ENCODE data around the gene NLRP14.

The NLRP14 gene

DNA sequence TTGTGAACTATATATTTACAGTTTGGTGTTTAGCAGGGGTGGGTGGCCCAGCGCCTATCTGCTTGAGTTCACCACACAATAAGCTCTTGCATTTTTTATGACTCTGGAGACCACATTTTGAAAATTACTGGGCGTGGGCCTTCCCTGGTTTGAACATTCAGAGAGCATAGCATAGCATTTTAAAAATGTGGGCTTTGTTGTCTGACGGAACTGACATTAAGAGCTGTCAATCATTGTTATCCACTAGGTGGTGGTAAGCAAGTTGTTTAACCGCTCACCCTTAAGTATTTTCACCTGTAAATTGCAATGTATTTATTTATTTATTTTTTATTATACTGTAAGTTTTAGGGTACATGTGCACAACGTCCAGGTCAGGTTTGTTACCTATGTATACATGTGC is 1.0 kb downstream of the NLRP14 start:
- Mint-ChIP-seq H3K9me3 (no peaks in the 10 kb centered on the region), H3K27ac (no peak overlapping the region), H3K4me1 (ENCODE audit: low read depth) (peaks cover 2% of the 10 kb centered on the region)

DNA sequence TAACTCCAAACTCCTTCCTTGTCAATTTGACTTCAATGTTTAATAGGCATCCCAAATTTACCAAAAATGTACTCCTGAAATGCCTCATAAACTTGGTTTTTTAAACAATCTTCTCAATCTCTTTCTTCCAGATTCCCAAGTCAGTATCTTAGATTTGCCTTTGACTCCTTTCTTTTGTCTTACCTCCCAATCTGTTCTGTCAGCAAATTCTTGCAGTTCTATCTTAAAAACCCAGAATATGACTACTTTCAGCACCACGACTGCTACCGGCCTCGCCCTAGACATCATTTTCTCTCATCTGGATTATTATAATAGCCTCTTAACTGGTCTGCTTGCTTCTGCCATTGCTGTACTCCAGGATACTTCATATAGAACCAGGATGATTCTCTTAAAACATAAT is 7.9 kb downstream of the NLRP14 start:
- Mint-ChIP-seq H3K27ac (no peak overlapping the region), H3K36me3 (ENCODE audit: low read depth) (no peaks in the 10 kb centered on the region), H3K27me3 (ENCODE audit: low read depth) (peaks cover 3% of the 10 kb centered on the region), H3K9me3 (no peaks in the 10 kb centered on the region), H3K4me3 (no peak overlapping the region), H3K4me1 (ENCODE audit: low read depth) (no peaks in the 10 kb centered on the region)
- no peak for DNase-seq (ENCODE audit: low spot score)

More for the DNA sequence above, 1.0 kb downstream of the NLRP14 start:
- Mint-ChIP-seq H3K36me3 (ENCODE audit: low read depth) (no peaks in the 10 kb centered on the region), H3K4me3 (no peak overlapping the region), H3K27me3 (ENCODE audit: low read depth) (peaks cover 30% of the 10 kb centered on the region)
- no peak for DNase-seq (ENCODE audit: low spot score)

DNA sequence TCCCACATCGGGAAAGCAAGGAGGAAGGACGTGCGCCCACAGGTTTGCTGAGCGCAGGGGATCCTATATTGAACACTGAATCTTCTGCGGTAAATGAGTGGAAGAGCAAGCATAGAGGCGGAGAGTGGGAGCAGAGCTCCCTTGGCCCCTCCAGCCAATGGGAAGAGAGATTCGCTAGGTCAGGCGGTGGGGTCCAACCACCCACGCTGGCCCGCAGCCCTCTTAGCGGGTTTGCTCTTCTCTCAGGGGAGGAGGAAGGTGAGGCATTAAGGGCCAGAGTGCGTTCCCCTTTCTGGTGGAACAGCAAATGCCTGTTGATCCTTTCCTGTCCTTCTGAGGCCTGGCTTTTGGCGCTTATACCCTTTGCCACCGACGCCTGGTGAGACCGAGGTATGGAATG is 10.6 kb downstream of the NLRP14 start:
- Mint-ChIP-seq H3K36me3 (ENCODE audit: low read depth) (no peaks in the 10 kb centered on the region), H3K4me1 (ENCODE audit: low read depth) (no peaks in the 10 kb centered on the region), H3K27me3 (ENCODE audit: low read depth) (peaks cover 3% of the 10 kb centered on the region), H3K27ac (no peak overlapping the region), H3K9me3 (no peaks in the 10 kb centered on the region), H3K4me3 (no peak overlapping the region)
- DNase-seq (ENCODE audit: low spot score) = no peak

DNA sequence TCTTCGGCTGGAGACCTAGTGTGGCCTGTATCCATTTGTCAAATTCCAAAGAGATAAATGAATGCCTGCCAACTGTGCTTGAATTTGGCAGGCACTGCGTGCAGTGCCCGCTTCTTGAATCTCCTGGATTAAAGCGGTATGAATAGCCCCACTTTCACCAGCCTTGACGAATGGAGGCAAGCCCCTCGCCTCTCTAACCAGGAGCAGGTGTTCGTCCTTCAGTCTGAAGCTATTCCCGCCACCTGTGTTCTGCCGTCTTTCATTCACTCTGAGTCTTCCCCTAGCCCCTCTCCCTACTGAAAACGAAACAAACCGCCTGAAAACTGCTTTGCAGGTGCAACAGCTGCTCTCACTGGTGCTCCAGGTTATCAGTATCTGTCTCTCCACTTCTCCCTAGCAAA is 11.2 kb downstream of the NLRP14 start:
- H3K36me3 Mint-ChIP-seq (ENCODE audit: low read depth) = no peaks in the 10 kb centered on the region
- no peaks in the 10 kb centered on the region for H3K4me1 Mint-ChIP-seq (ENCODE audit: low read depth)
- no peak for DNase-seq (ENCODE audit: low spot score)
- no peak overlapping the region for H3K27ac Mint-ChIP-seq
- no peak overlapping the region for H3K4me3 Mint-ChIP-seq
- no peaks in the 10 kb centered on the region for H3K9me3 Mint-ChIP-seq
- H3K27me3 Mint-ChIP-seq (ENCODE audit: low read depth) = peaks cover 3% of the 10 kb centered on the region

DNA sequence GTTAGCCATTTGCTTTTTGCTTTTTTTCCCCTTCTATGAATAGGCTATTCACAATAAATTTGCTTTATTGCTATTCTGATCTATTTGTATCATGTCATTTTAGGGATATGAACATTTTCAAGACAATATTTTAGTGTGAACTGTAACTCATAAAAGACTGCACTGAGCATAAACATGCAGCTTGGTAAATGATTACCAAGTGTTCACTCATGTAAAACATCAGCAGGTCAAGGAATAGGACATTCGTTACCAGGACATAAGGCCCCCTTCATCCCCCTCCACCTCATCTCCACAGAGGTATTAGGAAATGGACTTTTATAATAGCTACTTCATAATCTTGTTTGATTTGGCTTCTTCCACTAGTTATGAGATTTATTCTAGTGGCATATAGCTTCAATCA is 12.4 kb downstream of the NLRP14 start:
- no peak for DNase-seq (ENCODE audit: low spot score)
- Mint-ChIP-seq H3K4me1 (ENCODE audit: low read depth) (no peaks in the 10 kb centered on the region), H3K27me3 (ENCODE audit: low read depth) (peaks cover 3% of the 10 kb centered on the region), H3K4me3 (no peak overlapping the region), H3K9me3 (no peaks in the 10 kb centered on the region), H3K27ac (no peak overlapping the region), H3K36me3 (ENCODE audit: low read depth) (no peaks in the 10 kb centered on the region)

DNA sequence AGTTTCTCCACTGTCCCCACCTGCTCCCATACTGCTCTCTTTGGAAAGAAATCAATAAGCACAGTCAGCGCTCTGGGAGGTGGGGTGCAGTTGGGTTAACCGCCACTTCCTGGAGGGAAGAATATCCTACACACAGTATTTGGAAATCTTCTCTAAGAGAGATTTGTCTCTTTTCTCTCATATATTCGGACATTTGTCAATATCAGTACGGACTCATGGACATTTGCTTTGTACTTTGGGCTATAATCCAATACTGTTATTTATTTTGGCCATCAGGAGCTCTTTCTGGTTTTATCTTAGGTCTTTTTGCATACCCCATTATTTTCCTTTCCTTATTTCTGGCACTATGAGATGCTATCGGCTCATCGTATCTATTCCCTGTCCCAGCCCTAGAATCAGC is 13.7 kb downstream of the NLRP14 start:
- Mint-ChIP-seq H3K36me3 (ENCODE audit: low read depth) (no peaks in the 10 kb centered on the region), H3K4me3 (no peak overlapping the region), H3K4me1 (ENCODE audit: low read depth) (no peaks in the 10 kb centered on the region), H3K27me3 (ENCODE audit: low read depth) (peaks cover 3% of the 10 kb centered on the region), H3K27ac (no peak overlapping the region), H3K9me3 (no peaks in the 10 kb centered on the region)
- DNase-seq (ENCODE audit: low spot score) = no peak

DNA sequence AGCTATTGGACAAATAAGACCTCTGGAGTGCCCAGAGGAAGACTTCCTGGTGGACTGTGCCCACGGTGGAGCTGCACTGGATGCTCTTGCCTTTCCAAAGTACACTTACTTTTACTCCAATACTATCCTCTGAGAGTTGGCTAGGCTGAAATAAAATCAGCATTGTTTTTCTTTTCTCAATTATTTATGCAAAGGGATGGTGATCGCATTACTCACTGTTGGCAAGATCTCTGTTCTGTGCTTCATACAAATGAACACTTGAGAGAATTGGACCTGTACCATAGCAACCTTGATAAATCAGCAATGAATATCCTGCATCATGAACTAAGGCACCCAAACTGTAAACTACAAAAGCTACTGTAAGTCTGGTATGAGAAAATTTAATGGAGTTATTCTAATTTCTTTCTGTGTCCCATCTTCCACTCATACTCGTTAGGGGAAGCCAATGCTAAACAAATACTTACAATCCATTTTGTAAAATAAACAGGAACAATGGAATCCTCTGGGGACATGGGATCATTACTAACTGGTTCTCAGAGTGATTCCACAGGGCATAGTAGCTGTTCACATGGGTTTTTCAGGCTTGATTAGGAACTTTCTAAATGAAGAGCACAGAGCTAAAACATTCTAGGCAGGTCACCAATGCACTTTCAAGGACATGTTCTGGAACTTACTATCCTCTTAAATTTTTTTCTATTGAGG is 26.3 kb downstream of the NLRP14 start:
- Mint-ChIP-seq H3K27me3 (ENCODE audit: low read depth) (no peaks in the 10 kb centered on the region), H3K36me3 (ENCODE audit: low read depth) (no peaks in the 10 kb centered on the region), H3K4me3 (no peak overlapping the region), H3K4me1 (ENCODE audit: low read depth) (no peaks in the 10 kb centered on the region), H3K27ac (no peak overlapping the region), H3K9me3 (no peaks in the 10 kb centered on the region)
- DNase-seq (ENCODE audit: low spot score) = no peak

DNA sequence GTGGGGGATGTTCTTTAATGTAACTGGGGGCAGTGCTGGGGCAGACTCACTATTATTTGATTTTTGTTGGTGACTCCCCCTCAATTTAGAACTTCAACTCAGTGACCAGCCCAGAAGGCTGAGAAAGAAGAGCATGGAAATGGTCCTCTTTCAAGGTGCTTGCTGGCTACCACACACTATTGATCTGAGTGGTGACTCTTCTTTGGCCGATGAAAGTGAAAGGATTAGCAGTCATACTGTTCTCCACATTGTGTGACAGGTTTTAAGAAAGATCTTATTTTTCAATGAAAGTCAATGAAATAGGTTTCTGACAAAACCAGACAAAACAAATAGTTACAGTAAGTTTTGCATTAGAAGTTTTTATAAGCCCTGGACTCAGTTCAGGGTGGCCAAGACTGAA is 29.9 kb downstream of the NLRP14 start:
- no peak for DNase-seq (ENCODE audit: low spot score)
- no peak overlapping the region for H3K4me3 Mint-ChIP-seq
- H3K36me3 Mint-ChIP-seq (ENCODE audit: low read depth) = no peaks in the 10 kb centered on the region
- no peaks in the 10 kb centered on the region for H3K4me1 Mint-ChIP-seq (ENCODE audit: low read depth)
- H3K27me3 Mint-ChIP-seq (ENCODE audit: low read depth) = no peaks in the 10 kb centered on the region
- no peaks in the 10 kb centered on the region for H3K9me3 Mint-ChIP-seq
- H3K27ac Mint-ChIP-seq = no peak overlapping the region

DNA sequence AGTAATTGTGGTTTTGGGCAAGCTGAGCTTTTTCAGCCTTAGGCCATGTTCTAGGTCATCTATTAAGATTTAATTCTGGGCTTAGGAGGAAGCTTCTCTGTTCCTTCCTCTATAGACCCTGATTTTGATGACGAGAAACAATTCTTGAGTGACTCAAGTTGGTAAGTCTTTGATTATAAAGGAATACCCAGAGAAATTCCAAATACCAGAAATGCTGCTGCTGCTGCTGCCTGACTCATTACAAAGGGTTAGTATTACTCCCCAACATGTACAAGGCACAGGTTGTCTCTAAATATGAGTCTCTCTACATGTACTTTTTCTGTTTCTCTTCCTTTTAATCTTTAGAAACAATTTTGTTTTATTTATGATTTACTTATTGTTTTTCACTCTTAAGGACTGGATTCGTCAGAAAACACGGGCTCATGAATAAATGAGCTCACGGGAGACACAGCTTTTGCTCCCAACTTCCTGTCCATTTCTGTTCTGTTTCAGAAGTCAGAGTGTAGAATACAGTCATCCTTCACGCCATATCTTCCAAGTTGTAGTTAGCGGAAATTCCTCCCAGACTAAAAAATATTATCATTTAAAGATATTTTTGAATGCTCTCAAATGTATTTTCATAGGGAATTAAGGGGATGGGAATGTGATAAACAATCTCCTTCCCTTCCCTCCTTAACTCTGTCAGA is 36.7 kb downstream of the NLRP14 start:
- Mint-ChIP-seq H3K9me3 (no peaks in the 10 kb centered on the region), H3K4me1 (ENCODE audit: low read depth) (no peaks in the 10 kb centered on the region), H3K36me3 (ENCODE audit: low read depth) (no peaks in the 10 kb centered on the region)

DNA sequence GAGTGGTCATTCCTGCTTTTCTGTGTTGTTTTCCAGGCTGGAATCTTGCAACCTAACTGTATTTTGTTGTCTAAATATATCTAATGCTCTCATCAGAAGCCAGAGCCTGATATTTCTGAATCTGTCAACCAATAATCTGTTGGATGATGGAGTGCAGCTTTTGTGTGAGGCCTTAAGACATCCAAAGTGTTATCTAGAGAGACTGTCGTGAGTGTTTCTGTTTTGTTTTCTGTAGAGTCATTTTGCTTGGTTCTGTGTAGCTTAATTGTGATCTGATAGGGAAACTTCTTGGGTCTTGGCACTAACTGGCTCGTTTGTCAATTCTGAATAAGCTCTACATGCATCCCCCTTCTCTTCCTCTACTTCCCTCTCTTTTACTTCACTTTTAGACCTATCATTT is 37.4 kb downstream of the NLRP14 start:
- Mint-ChIP-seq H3K36me3 (ENCODE audit: low read depth) (no peaks in the 10 kb centered on the region), H3K4me3 (no peak overlapping the region), H3K4me1 (ENCODE audit: low read depth) (no peaks in the 10 kb centered on the region), H3K27me3 (ENCODE audit: low read depth) (no peaks in the 10 kb centered on the region), H3K27ac (no peak overlapping the region), H3K9me3 (no peaks in the 10 kb centered on the region)
- DNase-seq (ENCODE audit: low spot score) = no peak

More for the DNA sequence above, 36.7 kb downstream of the NLRP14 start:
- H3K4me3 Mint-ChIP-seq = no peak overlapping the region
- no peaks in the 10 kb centered on the region for H3K27me3 Mint-ChIP-seq (ENCODE audit: low read depth)
- DNase-seq (ENCODE audit: low spot score) = no peak
- H3K27ac Mint-ChIP-seq = no peak overlapping the region

DNA sequence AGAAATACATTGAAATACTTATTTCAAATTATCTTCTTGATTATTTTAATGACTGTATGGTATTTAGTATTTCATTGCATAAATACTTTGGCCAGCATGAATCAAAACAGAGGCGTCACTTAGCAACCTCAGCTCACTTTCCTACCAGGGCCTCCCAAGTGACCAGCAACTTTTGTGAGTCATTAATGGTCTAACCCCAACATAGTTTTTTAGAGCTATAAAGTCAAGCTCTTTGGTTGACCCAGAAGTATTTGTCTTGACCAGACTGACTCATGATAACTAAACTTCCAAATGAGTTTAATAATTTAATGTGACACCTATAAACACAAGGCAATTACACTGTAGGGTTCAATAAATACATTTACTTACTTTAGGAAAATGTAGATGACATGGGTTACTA is 40.6 kb downstream of the NLRP14 start:
- H3K4me1 Mint-ChIP-seq (ENCODE audit: low read depth) = no peaks in the 10 kb centered on the region
- no peaks in the 10 kb centered on the region for H3K27me3 Mint-ChIP-seq (ENCODE audit: low read depth)
- DNase-seq (ENCODE audit: low spot score) = no peak
- H3K4me3 Mint-ChIP-seq = no peak overlapping the region
- no peaks in the 10 kb centered on the region for H3K9me3 Mint-ChIP-seq
- no peak overlapping the region for H3K27ac Mint-ChIP-seq
- no peaks in the 10 kb centered on the region for H3K36me3 Mint-ChIP-seq (ENCODE audit: low read depth)

DNA sequence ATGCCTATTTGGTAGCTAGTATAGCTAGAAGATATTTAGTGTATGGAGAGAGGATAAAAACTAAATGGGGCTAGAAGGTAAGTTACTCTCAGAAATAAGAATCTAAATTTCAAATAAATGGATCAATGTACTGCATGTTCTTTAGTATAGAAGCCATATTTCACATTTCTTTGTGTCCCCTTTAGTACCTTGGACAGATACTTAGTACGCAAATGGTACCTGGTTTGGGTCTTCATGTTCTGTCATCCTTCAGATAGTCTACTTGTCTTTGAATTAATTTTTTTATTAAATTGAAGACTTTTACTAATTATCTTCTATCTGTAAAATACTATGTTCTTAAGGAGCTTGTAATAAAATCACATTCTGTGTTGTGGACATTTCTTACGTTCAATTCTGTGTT is 42.3 kb downstream of the NLRP14 start:
- no peaks in the 10 kb centered on the region for H3K27me3 Mint-ChIP-seq (ENCODE audit: low read depth)
- H3K36me3 Mint-ChIP-seq (ENCODE audit: low read depth) = no peaks in the 10 kb centered on the region
- no peaks in the 10 kb centered on the region for H3K4me1 Mint-ChIP-seq (ENCODE audit: low read depth)
- H3K27ac Mint-ChIP-seq = no peak overlapping the region
- no peaks in the 10 kb centered on the region for H3K9me3 Mint-ChIP-seq
- DNase-seq (ENCODE audit: low spot score) = no peak
- H3K4me3 Mint-ChIP-seq = no peak overlapping the region

DNA sequence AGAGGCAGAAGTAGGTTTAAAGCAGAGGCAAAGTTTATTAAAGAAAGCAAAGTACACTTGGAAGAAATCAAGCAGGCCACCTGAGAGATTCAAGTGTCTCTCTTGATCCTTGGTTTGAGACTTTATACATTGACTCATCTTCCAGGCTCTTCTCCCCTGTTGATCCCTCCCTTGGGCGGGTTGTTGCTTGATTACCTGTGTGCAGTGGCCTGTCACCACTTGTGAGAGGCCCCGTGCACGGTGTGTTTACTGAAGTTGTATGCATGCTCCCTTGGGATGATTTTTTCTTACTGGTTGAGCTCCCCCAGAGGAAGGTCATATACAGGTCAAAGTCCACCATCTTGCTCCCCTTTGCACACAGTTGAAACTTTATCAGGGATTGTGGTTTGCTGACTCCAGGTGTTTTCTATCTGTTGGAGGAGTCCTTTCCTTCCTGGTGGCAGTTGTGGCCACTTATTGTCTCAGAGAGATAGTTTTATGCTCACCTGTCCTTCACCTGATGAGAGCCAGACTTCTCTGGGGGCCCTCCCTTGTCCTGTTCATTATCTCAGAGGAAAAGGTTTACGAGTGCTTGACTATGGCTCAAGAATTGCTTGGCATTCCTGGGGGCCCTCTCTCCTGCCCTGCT is 52.2 kb downstream of the NLRP14 start:
- no peaks in the 10 kb centered on the region for H3K27me3 Mint-ChIP-seq (ENCODE audit: low read depth)
- no peaks in the 10 kb centered on the region for H3K9me3 Mint-ChIP-seq
- H3K36me3 Mint-ChIP-seq (ENCODE audit: low read depth) = no peaks in the 10 kb centered on the region

DNA sequence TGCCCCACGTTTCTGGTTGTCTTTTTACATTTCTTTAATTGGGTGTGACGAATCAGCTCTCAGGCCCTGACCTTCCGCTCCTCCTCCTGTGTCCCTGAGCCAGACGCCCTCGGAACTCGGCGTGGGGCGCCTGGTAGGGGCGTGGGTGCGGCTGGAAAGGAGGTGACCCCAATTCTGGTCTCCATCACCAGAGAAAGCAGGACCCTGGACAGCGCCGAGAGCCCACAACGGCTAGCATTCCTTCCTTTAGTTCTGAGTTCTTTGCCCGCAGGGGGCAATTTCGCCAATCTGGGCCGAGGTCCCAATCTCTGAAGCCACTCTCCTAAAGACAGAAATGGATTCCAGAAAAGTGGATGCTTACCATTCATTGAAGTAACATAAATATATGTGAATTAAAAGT is 56.8 kb downstream of the NLRP14 start:
- no peaks in the 10 kb centered on the region for H3K4me1 Mint-ChIP-seq (ENCODE audit: low read depth)
- no peak for DNase-seq (ENCODE audit: low spot score)
- no peak overlapping the region for H3K27ac Mint-ChIP-seq
- H3K4me3 Mint-ChIP-seq = no peak overlapping the region
- no peaks in the 10 kb centered on the region for H3K36me3 Mint-ChIP-seq (ENCODE audit: low read depth)
- H3K9me3 Mint-ChIP-seq = no peaks in the 10 kb centered on the region
- H3K27me3 Mint-ChIP-seq (ENCODE audit: low read depth) = no peaks in the 10 kb centered on the region

More for the DNA sequence above, 52.2 kb downstream of the NLRP14 start:
- Mint-ChIP-seq H3K4me1 (ENCODE audit: low read depth) (no peaks in the 10 kb centered on the region), H3K27ac (no peak overlapping the region), H3K4me3 (no peak overlapping the region)
- DNase-seq (ENCODE audit: low spot score) = no peak

Measured in T-helper 2 cell treated with Interferon-gamma antibody and Interleukin-4, amounts not matched to agents 5 μg/mL and 100 μg/mL, for 36 hours (primary cell).